ENCODE results near the gene FLNB.

GRCh38 chr3:58035524-58036255 is 27.5 kb downstream of the FLNB start:
- TF ChIP-seq CTCF (IDR thresholded peaks at IDR 0.05) (no peak), MAX (IDR thresholded peaks at IDR 0.05; ENCODE audit: low read depth) (no peak), EZH2phosphoT487 (IDR thresholded peaks at IDR 0.05; ENCODE audit: borderline replicate concordance, low read depth) (no peak), REST (IDR thresholded peaks at IDR 0.05; ENCODE audit: low read depth, low read length) (no peak), USF2 (IDR thresholded peaks at IDR 0.05; ENCODE audit: borderline replicate concordance, low read depth, low read length) (no peak), EP300 (IDR thresholded peaks at IDR 0.05; ENCODE audit: borderline replicate concordance in 1 of 2, low read depth in 1 of 2, low read length in 1 of 2) (no peak), POLR2AphosphoS5 (IDR thresholded peaks at IDR 0.05; ENCODE audit: low read depth, low read length) (no peak), TAF1 (IDR thresholded peaks at IDR 0.05; ENCODE audit: borderline replicate concordance, low read depth, low read length) (no peak), NFIC (IDR thresholded peaks at IDR 0.05; ENCODE audit: borderline replicate concordance) (no peak), JUND (IDR thresholded peaks at IDR 0.05) (no peak)

Measured in SK-N-SH (cell line).